ENCODE data around the gene PHLDB1.

PHLDB1 gene

GRCh38 chr11:118703563-118704106 is 96.2 kb downstream of the PHLDB1 start:
- Mint-ChIP-seq H3K9me3 (peaks cover 16% of the 10 kb centered on the region), H3K27ac (no peak overlapping the region), H3K4me1 (peaks cover 14% of the 10 kb centered on the region), H3K27me3 (ENCODE audit: low read depth, poor library complexity) (peaks cover 16% of the 10 kb centered on the region), H3K4me3 (no peak overlapping the region), H3K36me3 (ENCODE audit: low read depth) (peaks cover 4% of the 10 kb centered on the region)
- DNase-seq = no peak
- TF ChIP-seq CTCF (IDR thresholded peaks at IDR 0.05) = no peak

- no peak for DNase-seq
- no peak overlapping the region for H3K4me3 Mint-ChIP-seq
Measured at GRCh38 chr11:118705111-118705741, 97.8 kb downstream of the PHLDB1 start.

GRCh38 chr11:118705791-118706545 is 98.6 kb downstream of the PHLDB1 start:
- Mint-ChIP-seq H3K9me3 (peaks cover 8% of the 10 kb centered on the region), H3K36me3 (ENCODE audit: low read depth) (no peaks in the 10 kb centered on the region), H3K4me3 (no peak overlapping the region), H3K4me1 (peaks cover 14% of the 10 kb centered on the region), H3K27me3 (ENCODE audit: low read depth, poor library complexity) (peaks cover 13% of the 10 kb centered on the region), H3K27ac (no peak overlapping the region)
- no peak for TF ChIP-seq CTCF (IDR thresholded peaks at IDR 0.05)
- DNase-seq = no peak

More at GRCh38 chr11:118705111-118705741, 97.8 kb downstream of the PHLDB1 start:
- H3K27me3 Mint-ChIP-seq (ENCODE audit: low read depth, poor library complexity) = peaks cover 13% of the 10 kb centered on the region
- TF ChIP-seq CTCF (IDR thresholded peaks at IDR 0.05) = no peak
- peaks cover 3% of the 10 kb centered on the region for H3K36me3 Mint-ChIP-seq (ENCODE audit: low read depth)
- H3K4me1 Mint-ChIP-seq = peaks cover 14% of the 10 kb centered on the region
- peaks cover 12% of the 10 kb centered on the region for H3K9me3 Mint-ChIP-seq
- no peak overlapping the region for H3K27ac Mint-ChIP-seq

GRCh38 chr11:118706546-118706825 is 99.1 kb downstream of the PHLDB1 start:
- TF ChIP-seq CTCF (IDR thresholded peaks at IDR 0.05) = no peak
- no peaks in the 10 kb centered on the region for H3K36me3 Mint-ChIP-seq (ENCODE audit: low read depth)
- no peak overlapping the region for H3K27ac Mint-ChIP-seq
- H3K9me3 Mint-ChIP-seq = peaks cover 6% of the 10 kb centered on the region
- peaks cover 14% of the 10 kb centered on the region for H3K4me1 Mint-ChIP-seq
- H3K4me3 Mint-ChIP-seq = no peak overlapping the region
- no peak for DNase-seq
- H3K27me3 Mint-ChIP-seq (ENCODE audit: low read depth, poor library complexity) = peaks cover 13% of the 10 kb centered on the region

Data from nephron progenitor cell (in vitro differentiated cells).